HepG2 (cell line): ENCODE measurements around the gene INSIG2. TPM values are rescaled to one million over a fixed set of nuclear protein-coding genes. Genes with fewer than 3 reads are reported as not detected.

Experiments
- ATAC-seq: fragments of 200-7000 bp; cut with Tn5 transposase; 3 replicates; pipeline ENCODE4 v1.9.1; 2020; ENCODE audit warnings: mild to moderate bottlenecking, moderate library complexity
- Bru-seq: library from RNA; stranded (reverse); fragments of 400-500 nt; gene quantifications from one replicate; lab custom pipeline; 2021; lab: Mats Ljungman, UMichigan
- BruChase-seq, 2 experiments: library from RNA; stranded (reverse); fragments of 400-500 nt; gene quantifications; one replicate each; lab custom pipeline; 2021; lab: Mats Ljungman, UMichigan
- BruUV-seq: library from RNA; stranded (reverse); fragments of 400-500 nt; replicated peaks from 2 replicates; lab custom pipeline; 2021; lab: Mats Ljungman, UMichigan
- CTCF ChIA-PET: fragments of 300-600 bp; formaldehyde crosslinking; extraction: SDS; loops from one replicate; lab custom pipeline; 2021; ENCODE audit warnings: low total read pairs, inconsistent platforms, low intra/inter-chr PET ratio; lab: Yijun Ruan, JAX
- POLR2A ChIA-PET: fragments of 350-600 bp; sonication (Branson Sonifier 250); formaldehyde crosslinking; loops from one replicate; lab custom pipeline; 2020; ENCODE audit warnings: antibody characterized with exemption, inconsistent platforms; lab: Yijun Ruan, JAX
- DNase-seq: peaks from one replicate; pipeline ENCODE4 v3.0.0-alpha.2; 2015; ENCODE audit warnings: low spot score
- FAIRE-seq: peaks from 3 replicates; lab custom pipeline; 2011; peaks lifted over from hg19 to GRCh38; lab: Jason Lieb, UNC
- H2AFZ ChIP-seq: one replicate; pipeline ENCODE4 v1.6.1; 2011; ENCODE audit warnings: low read length, inconsistent platforms
- H3K27ac ChIP-seq: fragments of 300-600 bp; 3 replicates; pipeline ENCODE4 v1.8.0; 2011; ENCODE audit warnings: mixed run types, mild to moderate bottlenecking, mixed read lengths, low read length, inconsistent platforms; ENCODE audit not compliant: insufficient read depth; ENCODE audit errors: extremely low read length
- H3K27me3 ChIP-seq, 2 experiments: fragments of 200-600 bp in 1 of 2; 2 replicates in 1 of 2; 3 replicates in 1 of 2; pipeline versions ENCODE4 v1.6.0 to v1.8.0; 2011; ENCODE audit warnings: low read length in 2 of 2, mild to moderate bottlenecking in 2 of 2, moderate library complexity in 2 of 2, inconsistent platforms in 1 of 2; ENCODE audit not compliant: insufficient read depth in 2 of 2, control insufficient read depth in 1 of 2
- H3K36me3 ChIP-seq, 2 experiments: fragments of 200-600 bp in 1 of 2; replicated peaks in 1 of 2; 2 replicates in 1 of 2; 3 replicates in 1 of 2; pipeline versions ENCODE4 v1.5.1 to v1.8.0; 2011; ENCODE audit warnings: low read length in 2 of 2, inconsistent platforms in 1 of 2; ENCODE audit not compliant: insufficient read depth in 2 of 2, control insufficient read depth in 1 of 2
- H3K4me1 ChIP-seq: 2 replicates; pipeline ENCODE4 v1.5.1; 2012; ENCODE audit warnings: low read length, inconsistent platforms; ENCODE audit not compliant: insufficient read depth
- H3K4me2 ChIP-seq: 2 replicates; pipeline ENCODE4 v1.6.0; 2011; ENCODE audit warnings: low read depth, low read length, inconsistent platforms
- H3K4me3 ChIP-seq, 3 experiments: fragments of 200-600 bp in 1 of 3; sonication (generic), shearing (Covaris generic) in 1 of 3; replicated peaks in 1 of 3; 2 replicates each; pipeline ENCODE4 v1.5.1; 2011 to 2016; ENCODE audit warnings: low read length in 3 of 3, inconsistent platforms in 2 of 3, low read depth in 2 of 3, mild to moderate bottlenecking in 2 of 3, control low read depth in 1 of 3, mixed read lengths in 1 of 3; ENCODE audit not compliant: insufficient read depth in 1 of 3
- H3K79me2 ChIP-seq: one replicate; pipeline ENCODE4 v1.6.1; 2011; ENCODE audit warnings: low read length, inconsistent platforms; ENCODE audit not compliant: insufficient read depth
- H3K9ac ChIP-seq: 2 replicates; pipeline ENCODE4 v1.6.0; 2011; ENCODE audit warnings: mild to moderate bottlenecking, low read depth, low read length, inconsistent platforms; ENCODE audit not compliant: insufficient read depth
- H3K9me3 ChIP-seq: 2 replicates; pipeline ENCODE4 v1.5.1; 2012; ENCODE audit warnings: mild to moderate bottlenecking, low read length
- H4K20me1 ChIP-seq: 2 replicates; pipeline ENCODE4 v1.6.0; 2011; ENCODE audit warnings: inconsistent platforms, mild to moderate bottlenecking, low read length, moderate library complexity; ENCODE audit not compliant: insufficient read depth
- KLF11 ChIP-seq: IDR thresholded peaks from 2 replicates; pipeline ENCODE4 v1.6.1; 2016; ENCODE audit warnings: missing compliant biosample characterization
- NFRKB ChIP-seq: fragments of 450-650 bp; IDR thresholded peaks from 2 replicates; pipeline ENCODE4 v1.6.1; 2017
- ZKSCAN8 ChIP-seq: IDR thresholded peaks from 2 replicates; pipeline ENCODE4 v1.6.1; 2016; ENCODE audit warnings: borderline replicate concordance, missing genetic modification reagents, missing compliant biosample characterization
- ZNF207 ChIP-seq: fragments of 450-650 bp; IDR thresholded peaks from 2 replicates; pipeline ENCODE4 v1.6.1; 2016; ENCODE audit warnings: antibody characterized with exemption, borderline replicate concordance
- ZNF232 ChIP-seq: sonication (generic); formaldehyde crosslinking; IDR thresholded peaks from 2 replicates; pipeline ENCODE4 v1.4.0; 2020; ENCODE audit warnings: missing genetic modification reagents, borderline replicate concordance
- ZNF543 ChIP-seq: sonication (generic); formaldehyde crosslinking; IDR thresholded peaks from 2 replicates; pipeline ENCODE4 v1.4.0; 2020; ENCODE audit warnings: mild to moderate bottlenecking, missing genetic modification reagents
- ZNF839 ChIP-seq: sonication (generic); formaldehyde crosslinking; IDR thresholded peaks from 2 replicates; pipeline ENCODE4 v1.4.0; 2020; ENCODE audit warnings: missing genetic modification reagents, mild to moderate bottlenecking, borderline replicate concordance
- ZSCAN29 ChIP-seq: sonication (generic); formaldehyde crosslinking; conservative IDR thresholded peaks from 2 replicates; pipeline ENCODE4 v1.4.0; 2020; ENCODE audit warnings: mild to moderate bottlenecking, missing genetic modification reagents
- WGBS: methylation state at CpG from one replicate; pipeline ENCODE4 v1.1.6; 2017; ENCODE audit warnings: low lambda C conversion rate; 5-methylcytosine and 5-hydroxymethylcytosine counted together
- in situ Hi-C: cut with HindIII; loops from 2 replicates; pipeline ENCODE4 v1.10.0; 2017; ENCODE audit warnings: low pct_unique_long_range_greater_than_20kb; ENCODE audit not compliant: extremely low pct_ligation_motif_present
- intact Hi-C: fragments of 100-400 bp; cut with micrococcal nuclease; formaldehyde crosslinking; loops from one replicate; pipeline ENCODE4 v1.10.0; 2022; ENCODE audit not compliant: unreplicated experiment
- long read RNA-seq, 2 experiments: library from RNA in 1 of 2; library from polyadenylated mRNA in 1 of 2; stranded (forward) in 1 of 2; unstranded in 1 of 2; transcript quantifications; one replicate each; pipeline ENCODE4 v2.0.0, GENCODE V29; 2019 to 2022
- polyA minus RNA-seq, 3 experiments: library from RNA; depleted of rRNA, polyadenylated mRNA; stranded (reverse); fragments of >200 nt; gene quantifications; 2 replicates each; pipeline ENCODE4 v1.2.3, GENCODE V29; 2011; ENCODE audit warnings: low replicate concordance in 1 of 3
- polyA plus RNA-seq, 8 experiments: library from polyadenylated mRNA; depleted of rRNA in 3 of 8; stranded (reverse) in 7 of 8; unstranded in 1 of 8; fragments of >200 nt; fragmentation: Illumina TruSeq in 4 of 8; extraction: Trizol in 4 of 8; gene quantifications; 2 replicates each; pipeline versions ENCODE4 v1.2.1 to v1.2.3, GENCODE V29; 2011 to 2016; ENCODE audit warnings: low read depth in 4 of 8, missing spikeins in 1 of 8, mixed read lengths in 1 of 8; ENCODE audit not compliant: insufficient read depth in 1 of 8
- total RNA-seq, 5 experiments: library from RNA; depleted of rRNA; stranded (reverse); fragments of >200 nt; fragmentation: Illumina TruSeq; extraction: Trizol; gene quantifications; 2 replicates each; pipeline ENCODE4 v1.2.3, GENCODE V29; 2016; ENCODE audit warnings: low read depth in 1 of 5
- TF ChIP-seq, protein P1 (sequence below): sonication (generic); formaldehyde crosslinking; IDR thresholded peaks from 2 replicates; pipeline ENCODE4 v1.4.0; 2020; ENCODE audit warnings: missing genetic modification reagents

Gene INSIG2
- total RNA-seq (2016; rRNA removed; fragmentation: Illumina TruSeq; extraction: Trizol) (54.6 and 73.5 TPM in 2 replicates), polyA plus RNA-seq (2011; rRNA removed) (316 and 481 TPM in 2 replicates), polyA minus RNA-seq (2011; rRNA and poly(A)+ RNA removed; ENCODE audit: low replicate concordance) (1.5 and 94.5 TPM in 2 replicates), Bru-seq, nascent RNA (percentile 98 among the genes with signal in this experiment), BruChase-seq, experiment 1, labeled RNA remaining after a 6-hour chase (percentile 99 among the genes with signal in this experiment), BruChase-seq, experiment 2, labeled RNA remaining after a 2-hour chase (percentile 99 among the genes with signal in this experiment)
- total RNA-seq (2016; cell fraction: cytosol; rRNA removed; fragmentation: Illumina TruSeq; extraction: Trizol; ENCODE audit: low read depth) = 42.1 and 49.7 TPM in 2 replicates
- total RNA-seq (2016; cell fraction: insoluble cytoplasmic fraction; rRNA removed; fragmentation: Illumina TruSeq; extraction: Trizol) = 62.3 and 69.8 TPM in 2 replicates
- total RNA-seq (2016; cell fraction: membrane; rRNA removed; fragmentation: Illumina TruSeq; extraction: Trizol) = 63.4 and 67.9 TPM in 2 replicates
- 85.3 and 102 TPM in 2 replicates for total RNA-seq (2016; cell fraction: nucleus; rRNA removed; fragmentation: Illumina TruSeq; extraction: Trizol)
- polyA plus RNA-seq (2011; cell fraction: cytosol; rRNA removed) = 173 and 253 TPM in 2 replicates
- 137 and 144 TPM in 2 replicates for polyA plus RNA-seq (2011; cell fraction: nucleus; rRNA removed)
- polyA plus RNA-seq (2012) = 326 and 528 TPM in 2 replicates
- 54.6 and 62.8 TPM in 2 replicates for polyA plus RNA-seq (2016; cell fraction: cytosol; fragmentation: Illumina TruSeq; extraction: Trizol; ENCODE audit: low read depth)
- polyA plus RNA-seq (2016; cell fraction: insoluble cytoplasmic fraction; fragmentation: Illumina TruSeq; extraction: Trizol; ENCODE audit: low read depth) = 59.5 and 66.9 TPM in 2 replicates
- 65.7 and 73.3 TPM in 2 replicates for polyA plus RNA-seq (2016; cell fraction: membrane; fragmentation: Illumina TruSeq; extraction: Trizol; ENCODE audit: low read depth)
- 147 and 181 TPM in 2 replicates for polyA plus RNA-seq (2016; cell fraction: nucleus; fragmentation: Illumina TruSeq; extraction: Trizol; ENCODE audit: insufficient read depth, low read depth)
- 66.4 and 81.9 TPM in 2 replicates for polyA minus RNA-seq (2011; cell fraction: cytosol; rRNA and poly(A)+ RNA removed)
- polyA minus RNA-seq (2011; cell fraction: nucleus; rRNA and poly(A)+ RNA removed) = 257 and 299 TPM in 2 replicates
- long read RNA-seq, experiment 1, transcript INSIG2-202 (5 exons, 574 nt) = minor isoform, 9 of 146 reads
- long read RNA-seq, experiment 1, transcript INSIG2-201 (6 exons, 2,590 nt) = major isoform, 88 of 146 reads
- long read RNA-seq, experiment 1, partial matches to known transcripts = 26 of 146 reads
- long read RNA-seq, experiment 1, other reads (novel, unspliced or antisense) = 21 of 146 reads
- long read RNA-seq, experiment 2, transcript INSIG2-201 (6 exons, 2,590 nt) = major isoform, 42 of 168 reads
- long read RNA-seq, experiment 2, transcript INSIG2-202 (5 exons, 574 nt) = minor isoform, 8 of 168 reads
- long read RNA-seq, experiment 2, partial matches to known transcripts = 38 of 168 reads
- long read RNA-seq, experiment 2, other reads (novel, unspliced or antisense) = 76 of 168 reads

DNA sequence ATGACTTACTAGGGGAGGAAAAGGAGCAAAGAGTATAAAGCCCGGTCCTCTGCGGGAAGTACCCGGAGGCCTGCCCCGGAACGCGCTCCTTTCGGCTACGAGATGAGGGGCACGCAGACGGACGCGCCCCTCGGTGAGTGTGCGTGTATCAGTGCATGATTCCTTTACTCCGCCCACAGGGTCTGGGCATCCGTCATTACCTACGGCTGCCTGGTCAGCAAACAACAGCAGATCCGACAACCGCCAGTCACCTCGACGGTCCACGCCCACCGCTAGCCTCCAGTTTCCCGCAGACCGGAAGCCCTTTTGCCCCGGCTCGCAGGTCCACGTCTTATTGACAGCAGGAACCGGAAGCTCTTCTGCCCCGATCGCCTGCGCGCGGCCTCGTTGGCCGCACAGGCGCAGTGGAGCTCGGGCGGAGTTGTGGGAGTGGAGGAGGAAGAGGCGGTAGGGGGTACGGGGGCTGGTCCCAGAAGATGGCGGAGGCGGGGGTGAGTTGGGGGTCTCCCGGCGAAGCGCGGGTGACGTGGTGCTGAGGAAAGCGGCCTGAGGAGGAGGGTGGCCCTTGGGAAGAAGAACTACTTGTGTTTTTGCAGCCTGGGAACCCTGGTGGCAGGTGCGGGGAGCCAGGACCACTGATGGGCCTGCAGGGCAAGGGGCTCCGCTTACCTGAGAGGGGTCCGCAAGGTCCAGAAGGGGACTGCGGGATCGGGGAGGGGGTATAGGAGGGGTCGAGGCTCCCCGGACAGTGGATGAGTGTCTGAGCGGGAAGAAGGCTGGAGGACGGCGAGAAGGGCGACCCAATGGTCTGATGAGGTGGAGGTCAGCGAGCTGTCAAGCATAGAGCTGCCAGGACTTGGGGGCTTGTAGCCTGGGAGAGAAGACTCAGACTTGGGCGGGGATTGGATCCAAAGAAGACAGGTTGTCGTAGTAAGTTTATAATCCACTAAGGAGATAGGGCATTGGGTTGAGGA is at the start of gene INSIG2:
Gene INSIG2, plus strand, starts transcription at position 421 of the 974 bp plus-strand sequence. CDS start 8,086 bp downstream, outside the sequence.
- Histone ChIP-seq H3K79me2 (peaks cover 46% of the 10 kb centered on the region), H3K27me3 (no peaks in the 10 kb centered on the region; a peak in 1 of 5 replicates), H3K27ac (peak within 1 kb of the TSS; percentile 91), H3K36me3 (no peaks in the 10 kb centered on the region; a peak in 1 of 5 replicates), H3K9ac (peak within 1 kb of the TSS; percentile 81), H2AFZ (no peak within 1 kb of the TSS), H3K4me3 (peak within 1 kb of the TSS; percentile 79 to 91 (median 89)), H4K20me1 (peaks cover 33% of the 10 kb centered on the region), H3K4me1 (peaks cover 61% of the 10 kb centered on the region), H3K9me3 (no peaks in the 10 kb centered on the region), H3K4me2 (peak within 1 kb of the TSS; percentile 82)
- FAIRE-seq (peak; percentile 37), ATAC-seq (peak; percentile 88), DNase-seq (peak; percentile 99)
- 1% methylated on average over 51 of the region's 63 CpGs for WGBS
- POLR2A ChIA-PET = interaction anchor here (0.6 to 2.5 kb wide), 6 partner anchors 10 to 74 kb away, joined by 3 to 12 read pairs (median 6); partner anchors contain the start of gene CCDC93
- intact Hi-C loops = loop anchor here (1.0 to 2.0 kb wide), 2 partner anchors 30 to 42 kb away; no protein-coding TSS in a partner anchor
- in situ Hi-C loops = no loop called here
- CTCF ChIA-PET = no interaction called here
- no TSS peak for BruUV-seq
- TF ChIP-seq, protein P1, sequence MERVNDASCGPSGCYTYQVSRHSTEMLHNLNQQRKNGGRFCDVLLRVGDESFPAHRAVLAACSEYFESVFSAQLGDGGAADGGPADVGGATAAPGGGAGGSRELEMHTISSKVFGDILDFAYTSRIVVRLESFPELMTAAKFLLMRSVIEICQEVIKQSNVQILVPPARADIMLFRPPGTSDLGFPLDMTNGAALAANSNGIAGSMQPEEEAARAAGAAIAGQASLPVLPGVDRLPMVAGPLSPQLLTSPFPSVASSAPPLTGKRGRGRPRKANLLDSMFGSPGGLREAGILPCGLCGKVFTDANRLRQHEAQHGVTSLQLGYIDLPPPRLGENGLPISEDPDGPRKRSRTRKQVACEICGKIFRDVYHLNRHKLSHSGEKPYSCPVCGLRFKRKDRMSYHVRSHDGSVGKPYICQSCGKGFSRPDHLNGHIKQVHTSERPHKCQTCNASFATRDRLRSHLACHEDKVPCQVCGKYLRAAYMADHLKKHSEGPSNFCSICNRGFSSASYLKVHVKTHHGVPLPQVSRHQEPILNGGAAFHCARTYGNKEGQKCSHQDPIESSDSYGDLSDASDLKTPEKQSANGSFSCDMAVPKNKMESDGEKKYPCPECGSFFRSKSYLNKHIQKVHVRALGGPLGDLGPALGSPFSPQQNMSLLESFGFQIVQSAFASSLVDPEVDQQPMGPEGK (CRISPR knock-in tag) = peak; percentile 88
- TF ChIP-seq NFRKB (no peak), KLF11 (CRISPR knock-in tag) (peak; percentile 70; the same call in 1 of the 2 replicates), ZKSCAN8 (CRISPR knock-in tag) (no peak), ZNF839 (no peak), ZNF543 (peak; percentile 77; the same call in 1 of the 2 replicates), ZNF207 (no peak), ZNF232 (CRISPR knock-in tag) (peak; percentile 83; the same call in 1 of the 2 replicates), ZSCAN29 (CRISPR knock-in tag) (peak; percentile 44; the same call in 1 of the 2 replicates)
